ENCODE measurements around the gene ICE2. TPM values are rescaled to one million over a fixed set of nuclear protein-coding genes. Genes with fewer than 3 reads are reported as not detected.

ICE2 gene
- total and polyA plus RNA-seq, 2 of the 4 experiments (the other 2 are of a cell fraction), result 14.7 to 21.1 TPM

DNA sequence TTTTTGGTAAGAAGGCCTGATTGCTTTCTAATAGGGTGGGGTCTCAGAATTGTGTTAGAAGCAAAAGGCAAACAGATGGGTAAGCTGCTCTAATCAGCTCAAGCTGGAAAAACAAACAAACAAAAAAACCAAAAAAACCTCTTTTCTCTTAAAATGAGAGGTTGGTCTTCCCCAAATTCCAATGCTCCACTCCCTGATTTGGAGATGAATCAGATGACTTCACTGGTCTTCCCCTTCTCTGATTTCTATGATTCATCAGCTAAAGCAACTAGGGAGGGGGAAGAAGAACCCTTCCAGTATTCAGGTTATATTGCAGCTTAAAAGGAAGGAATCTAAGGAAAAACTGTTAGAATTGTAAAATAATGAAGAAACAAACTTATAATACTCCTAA, 71.5 kb downstream of the ICE2 start:
- H4K91ac ChIP-seq (ENCODE audit: insufficient read depth, low read depth, low read length), result no peak overlapping the region
- H2BK120ac ChIP-seq (ENCODE audit: low read depth, low read length), result no peak overlapping the region
- no peak overlapping the region for H3K4me3 ChIP-seq (ENCODE audit: insufficient read depth, low read depth, low read length)
- BruUV-seq (replicated peaks), result no TSS peak
- ATAC-seq (ENCODE audit: low read depth), result peak; percentile 87
- peak overlapping the region; percentile 86 for H2BK5ac ChIP-seq (ENCODE audit: low read depth, low read length, poor library complexity, severe bottlenecking)
- POLR2A ChIA-PET (ENCODE audit: unreplicated experiment), result interaction anchor here (0.9 kb wide), 1 partner anchor 9 kb away, joined by 4 read pairs; the partner anchor contains the start of gene ANXA2
- peak overlapping the region; percentile 53; the same call in 1 of the 2 replicates for H3K4me2 ChIP-seq (ENCODE audit: low read depth, low read length)
- H3K27me3 ChIP-seq (ENCODE audit: control insufficient read depth, insufficient read depth, low read length), result no peaks in the 10 kb centered on the region
- no peak overlapping the region for H2BK15ac ChIP-seq (ENCODE audit: low read depth, low read length)
- CTCF ChIA-PET, result no interaction called here
- H2AK9ac ChIP-seq (replicated peaks; ENCODE audit: low read depth, low read length, poor library complexity), result no peak overlapping the region
- H3K79me1 ChIP-seq (ENCODE audit: low read depth in 1 of 2, low read length in 2 of 2), result peaks cover 0 to 22% of the 10 kb centered on the region in 2 experiments; a peak in 2 of 4 replicates
- peaks cover 6% of the 10 kb centered on the region for H4K20me1 ChIP-seq (ENCODE audit: insufficient read depth, low read length)
- no peak overlapping the region for H2BK20ac ChIP-seq (ENCODE audit: low read depth, low read length)
- TF ChIP-seq FOS (IDR thresholded peaks at IDR 0.05; ENCODE audit: low read depth, low read length), result peak; percentile 82; the same call in 1 of the 2 replicates
- TF ChIP-seq RCOR1 (IDR thresholded peaks at IDR 0.05; ENCODE audit: insufficient replicate concordance, low read length), result no peak
- TF ChIP-seq NFE2L2 (IDR thresholded peaks at IDR 0.05; ENCODE audit: low read depth, low read length), result no peak
- TF ChIP-seq CEBPB (IDR thresholded peaks at IDR 0.05; ENCODE audit: low read depth, low read length), result no peak
- TF ChIP-seq MAFK (IDR thresholded peaks at IDR 0.05; ENCODE audit: low read depth, low read length), result no peak
- TF ChIP-seq MAZ (IDR thresholded peaks at IDR 0.05; ENCODE audit: borderline replicate concordance, low read depth, low read length), result peak; percentile 19; the same call in 1 of the 2 replicates
- 0 out of 2 replicates have a peak, but pooled peaks have one; percentile 24 for TF ChIP-seq BHLHE40 (IDR thresholded peaks at IDR 0.05; ENCODE audit: low read depth, low read length)
- no peak for TF ChIP-seq CHD1 (IDR thresholded peaks at IDR 0.05; ENCODE audit: low read depth, low read length)
- TF ChIP-seq RFX5 (IDR thresholded peaks at IDR 0.05; ENCODE audit: low read depth, low read length), result no peak
- TF ChIP-seq SMC3 (IDR thresholded peaks at IDR 0.05; ENCODE audit: low read depth, low read length), result no peak
- TF ChIP-seq POLR2A (IDR thresholded peaks at IDR 0.05; ENCODE audit: low read depth, low read length), result no peak
- TF ChIP-seq MXI1 (IDR thresholded peaks at IDR 0.05; ENCODE audit: borderline replicate concordance, low read depth, low read length), result no peak
- TF ChIP-seq, protein P1, sequence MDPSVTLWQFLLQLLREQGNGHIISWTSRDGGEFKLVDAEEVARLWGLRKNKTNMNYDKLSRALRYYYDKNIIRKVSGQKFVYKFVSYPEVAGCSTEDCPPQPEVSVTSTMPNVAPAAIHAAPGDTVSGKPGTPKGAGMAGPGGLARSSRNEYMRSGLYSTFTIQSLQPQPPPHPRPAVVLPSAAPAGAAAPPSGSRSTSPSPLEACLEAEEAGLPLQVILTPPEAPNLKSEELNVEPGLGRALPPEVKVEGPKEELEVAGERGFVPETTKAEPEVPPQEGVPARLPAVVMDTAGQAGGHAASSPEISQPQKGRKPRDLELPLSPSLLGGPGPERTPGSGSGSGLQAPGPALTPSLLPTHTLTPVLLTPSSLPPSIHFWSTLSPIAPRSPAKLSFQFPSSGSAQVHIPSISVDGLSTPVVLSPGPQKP (IDR thresholded peaks at IDR 0.05; ENCODE audit: borderline replicate concordance, low read depth, low read length), result no peak
- TF ChIP-seq RAD21 (IDR thresholded peaks at IDR 0.05; ENCODE audit: low read length), result no peak
- no peak overlapping the region for H4K5ac ChIP-seq (ENCODE audit: low read depth, low read length)
- H3K27ac ChIP-seq (ENCODE audit: insufficient read depth, low read length), result no peak overlapping the region
- H4K8ac ChIP-seq (ENCODE audit: low read depth in 2 of 2, low read length in 2 of 2), result no peak overlapping the region
- DNase-seq, result peak; percentile 91
- no peak overlapping the region for H3K23ac ChIP-seq (ENCODE audit: low read depth, low read length)
- in situ Hi-C loops (cut with MboI; ENCODE audit: low sequenced_read_pairs) (no loop called here), intact Hi-C loops (cut with micrococcal nuclease) (no loop called here), dilution Hi-C loops (cut with HindIII; ENCODE audit: low sequenced_read_pairs, unreplicated experiment) (no loop called here)
- no peaks in the 10 kb centered on the region for H3K36me3 ChIP-seq (ENCODE audit: control insufficient read depth, insufficient read depth, low read length)
- H3K14ac ChIP-seq (replicated peaks; ENCODE audit: low read depth, low read length), result no peak overlapping the region
- H3K9ac ChIP-seq (ENCODE audit: low read depth, low read length), result no peak overlapping the region
- H3K56ac ChIP-seq (ENCODE audit: extremely low read depth, insufficient read depth, low read length), result no peak overlapping the region
- no peak overlapping the region; the same call in 1 of the 2 replicates for H3K4ac ChIP-seq (ENCODE audit: low read depth, low read length)
- no peaks in the 10 kb centered on the region for H3K9me3 ChIP-seq (ENCODE audit: control insufficient read depth, insufficient read depth, low read length)
- no peak overlapping the region for H2AK5ac ChIP-seq (ENCODE audit: low read depth, low read length)
- H3K4me1 ChIP-seq (ENCODE audit: control insufficient read depth, insufficient read depth, low read length), result peaks cover 12% of the 10 kb centered on the region
- H2AFZ ChIP-seq (replicated peaks; ENCODE audit: low read length, poor library complexity), result no peak overlapping the region
- peak overlapping the region; percentile 56; the same call in 1 of the 2 replicates for H3K18ac ChIP-seq (ENCODE audit: low read depth, low read length)
- H3K9me1 ChIP-seq (ENCODE audit: insufficient read depth, low read length), result peaks cover 11% of the 10 kb centered on the region

All from IMR-90 (cell line).